ENCODE results near the gene LMBR1. TPM values are rescaled to one million over a fixed set of nuclear protein-coding genes. Genes with fewer than 3 reads are reported as not detected.
"Not testable (repeated sequence)": the region's sequence is repeated elsewhere in the genome, so short reads cannot be mapped to it uniquely, and the experiment has no call there.

The LMBR1 gene
- total and polyA plus RNA-seq, 8 donors = 7.5 to 187 (median 97.2) TPM

- TF ChIP-seq POLR2AphosphoS5 (IDR thresholded peaks at IDR 0.05) (no peak), CTCF (IDR thresholded peaks at IDR 0.05) (no peak), POLR2A (IDR thresholded peaks at IDR 0.05) (no peak), EP300 (IDR thresholded peaks at IDR 0.05) (no peak)
- WGBS, 5 donors = 93 to 97% (median 96%) methylated on average over 45 to 57 of the region's 57 CpGs
- Histone ChIP-seq H3K27me3 (peaks cover 0 to 40% (median 5%) of the 10 kb centered on the region in 3 donors), H3K4me1 (peaks cover 0 to 9% (median 0%) of the 10 kb centered on the region in 4 donors), H3K4me3 (no peak overlapping the region), H3K9me3 (no peaks in the 10 kb centered on the region), H3K36me3 (no peaks in the 10 kb centered on the region), H3K27ac (no peak overlapping the region)
- intact Hi-C loops (cut with DNase I; ENCODE audit: low total_unique reads) = no loop called here
- DNase-seq = no peak
These were observed 47.6 kb upstream of the LMBR1 start for GRCh38 chr7:156940421-156941122.

GRCh38 chr7:156936766-156937165 lies 43.8 kb upstream of the LMBR1 start:
- H3K36me3 ChIP-seq; intact Hi-C loops (cut with DNase I; ENCODE audit: low total_unique reads); H3K27ac ChIP-seq; H3K4me3 ChIP-seq; H3K9me3 ChIP-seq; DNase-seq; H3K4me1 ChIP-seq: not testable (repeated sequence)
- WGBS, 5 donors = 91 to 99% (median 93%) methylated on average over 3 of the region's 3 CpGs
- H3K27me3 ChIP-seq = peaks cover 0 to 15% (median 0%) of the 10 kb centered on the region in 3 donors

GRCh38 chr7:156935250-156935649 lies 42.3 kb upstream of the LMBR1 start:
- Histone ChIP-seq H3K4me3 (no peak overlapping the region), H3K36me3 (no peaks in the 10 kb centered on the region), H3K4me1 (no peaks in the 10 kb centered on the region), H3K27me3 (peaks cover 0 to 10% (median 0%) of the 10 kb centered on the region in 3 donors), H3K27ac (no peak overlapping the region), H3K9me3 (no peaks in the 10 kb centered on the region)
- DNase-seq = no peak
- 83 to 87% (median 85%) methylated on average over 7 of the region's 7 CpGs for WGBS, 5 donors
- intact Hi-C loops (cut with DNase I; ENCODE audit: low total_unique reads) = no loop called here
- TF ChIP-seq POLR2A (IDR thresholded peaks at IDR 0.05) = no peak

- no peak for TF ChIP-seq CTCF (IDR thresholded peaks at IDR 0.05)
- no peak for TF ChIP-seq EP300 (IDR thresholded peaks at IDR 0.05)
- TF ChIP-seq POLR2AphosphoS5 (IDR thresholded peaks at IDR 0.05) = no peak
- TF ChIP-seq POLR2A (IDR thresholded peaks at IDR 0.05) = no peak
- 4 to 12% (median 8%) methylated on average over 7 of the region's 7 CpGs for WGBS, 5 donors
- DNase-seq = peak in 1 of 2 donors; percentile 32
These were observed 39.0 kb upstream of the LMBR1 start for GRCh38 chr7:156932006-156932405.

GRCh38 chr7:156929789-156930539 lies 37.0 kb upstream of the LMBR1 start:
- peaks cover 0 to 23% (median 0%) of the 10 kb centered on the region in 3 donors for H3K27me3 ChIP-seq
- no peak overlapping the region for H3K27ac ChIP-seq
- intact Hi-C loops (cut with DNase I; ENCODE audit: low total_unique reads) = no loop called here
- 53 to 71% (median 67%) methylated on average over 16 of the region's 16 CpGs for WGBS, 5 donors
- no peak for TF ChIP-seq EP300 (IDR thresholded peaks at IDR 0.05)
- H3K4me1 ChIP-seq = no peaks in the 10 kb centered on the region
- no peak overlapping the region for H3K4me3 ChIP-seq
- no peak for DNase-seq
- no peaks in the 10 kb centered on the region for H3K36me3 ChIP-seq
- H3K9me3 ChIP-seq = no peaks in the 10 kb centered on the region

More at GRCh38 chr7:156932006-156932405, 39.0 kb upstream of the LMBR1 start:
- no peaks in the 10 kb centered on the region for H3K4me1 ChIP-seq
- H3K36me3 ChIP-seq = no peaks in the 10 kb centered on the region
- intact Hi-C loops (cut with DNase I; ENCODE audit: low total_unique reads) = no loop called here
- no peak overlapping the region for H3K27ac ChIP-seq
- H3K9me3 ChIP-seq = no peaks in the 10 kb centered on the region
- H3K4me3 ChIP-seq = no peak overlapping the region
- H3K27me3 ChIP-seq = peaks cover 0 to 23% (median 0%) of the 10 kb centered on the region in 3 donors

GRCh38 chr7:156928406-156928747 lies 35.4 kb upstream of the LMBR1 start:
- intact Hi-C loops (cut with DNase I; ENCODE audit: low total_unique reads) = no loop called here
- no peak for TF ChIP-seq CTCF (IDR thresholded peaks at IDR 0.05)
- no peak for TF ChIP-seq POLR2A (IDR thresholded peaks at IDR 0.05)
- TF ChIP-seq EP300 (IDR thresholded peaks at IDR 0.05) = no peak
- no peak for TF ChIP-seq POLR2AphosphoS5 (IDR thresholded peaks at IDR 0.05)
- Histone ChIP-seq H3K36me3 (no peaks in the 10 kb centered on the region), H3K4me1 (no peaks in the 10 kb centered on the region), H3K27me3 (peaks cover 0 to 13% (median 0%) of the 10 kb centered on the region in 3 donors), H3K27ac (no peak overlapping the region), H3K4me3 (no peak overlapping the region), H3K9me3 (no peaks in the 10 kb centered on the region)
- no peak for DNase-seq
- WGBS, 5 donors = 15 to 32% (median 23%) methylated on average over 5 of the region's 5 CpGs
